Measurements from ENCODE around the gene CCDC40. TPM values are rescaled to one million over a fixed set of nuclear protein-coding genes. Genes with fewer than 3 reads are reported as not detected.

The CCDC40 gene
- total RNA-seq, 1 experiment from 2014 or later = 7.5 TPM

DNA sequence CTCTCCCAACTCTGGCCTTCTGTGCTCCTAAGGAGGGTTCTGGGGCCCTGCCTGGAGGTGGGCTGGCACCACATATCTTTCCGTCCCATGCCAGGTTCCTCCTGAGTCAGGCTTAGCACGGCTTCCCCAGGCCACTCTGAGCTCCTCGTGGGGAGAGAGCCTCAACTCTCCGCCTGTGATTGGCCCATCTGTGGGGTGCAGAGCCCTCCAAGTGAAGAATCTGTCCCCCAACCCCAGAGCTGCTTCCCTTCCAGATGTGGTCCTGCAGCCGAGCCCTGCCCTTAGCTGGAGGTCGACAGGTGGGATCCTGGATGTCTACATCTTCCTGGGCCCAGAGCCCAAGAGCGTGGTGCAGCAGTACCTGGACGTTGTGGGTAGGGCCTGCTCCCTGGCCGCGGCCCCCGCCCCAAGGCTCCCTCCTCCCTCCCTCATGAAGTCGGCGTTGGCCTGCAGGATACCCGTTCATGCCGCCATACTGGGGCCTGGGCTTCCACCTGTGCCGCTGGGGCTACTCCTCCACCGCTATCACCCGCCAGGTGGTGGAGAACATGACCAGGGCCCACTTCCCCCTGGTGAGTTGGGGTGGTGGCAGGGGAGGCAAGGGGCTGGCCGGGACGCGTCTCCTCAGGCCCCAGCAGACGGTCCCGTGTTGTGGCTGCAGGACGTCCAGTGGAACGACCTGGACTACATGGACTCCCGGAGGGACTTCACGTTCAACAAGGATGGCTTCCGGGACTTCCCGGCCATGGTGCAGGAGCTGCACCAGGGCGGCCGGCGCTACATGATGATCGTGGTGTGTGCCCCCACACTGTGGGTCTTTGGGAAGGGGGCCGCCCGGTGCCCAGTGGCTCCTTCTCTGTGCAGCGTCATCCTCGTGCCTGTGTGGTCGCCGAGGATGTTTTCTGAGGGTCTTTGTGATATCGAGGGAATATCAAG is 71.9 kb downstream of the CCDC40 start:
- intact Hi-C loops (cut with micrococcal nuclease) = no loop called here
- TF ChIP-seq EZH2phosphoT487 (IDR thresholded peaks at IDR 0.05; ENCODE audit: borderline replicate concordance, low read length) (no peak), EZH2 (IDR thresholded peaks at IDR 0.05; ENCODE audit: low read length, unreplicated experiment) (no peak)
- TF ChIP-seq, protein P1, sequence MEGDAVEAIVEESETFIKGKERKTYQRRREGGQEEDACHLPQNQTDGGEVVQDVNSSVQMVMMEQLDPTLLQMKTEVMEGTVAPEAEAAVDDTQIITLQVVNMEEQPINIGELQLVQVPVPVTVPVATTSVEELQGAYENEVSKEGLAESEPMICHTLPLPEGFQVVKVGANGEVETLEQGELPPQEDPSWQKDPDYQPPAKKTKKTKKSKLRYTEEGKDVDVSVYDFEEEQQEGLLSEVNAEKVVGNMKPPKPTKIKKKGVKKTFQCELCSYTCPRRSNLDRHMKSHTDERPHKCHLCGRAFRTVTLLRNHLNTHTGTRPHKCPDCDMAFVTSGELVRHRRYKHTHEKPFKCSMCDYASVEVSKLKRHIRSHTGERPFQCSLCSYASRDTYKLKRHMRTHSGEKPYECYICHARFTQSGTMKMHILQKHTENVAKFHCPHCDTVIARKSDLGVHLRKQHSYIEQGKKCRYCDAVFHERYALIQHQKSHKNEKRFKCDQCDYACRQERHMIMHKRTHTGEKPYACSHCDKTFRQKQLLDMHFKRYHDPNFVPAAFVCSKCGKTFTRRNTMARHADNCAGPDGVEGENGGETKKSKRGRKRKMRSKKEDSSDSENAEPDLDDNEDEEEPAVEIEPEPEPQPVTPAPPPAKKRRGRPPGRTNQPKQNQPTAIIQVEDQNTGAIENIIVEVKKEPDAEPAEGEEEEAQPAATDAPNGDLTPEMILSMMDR (conservative IDR thresholded peaks at IDR 0.05; ENCODE audit: low read depth, low read length) = no peak
- CTCF ChIA-PET = no interaction called here
- H3K9me3 ChIP-seq (ENCODE audit: low read length) = no peaks in the 10 kb centered on the region
- no peaks in the 10 kb centered on the region for H3K4me1 ChIP-seq (ENCODE audit: insufficient read depth, low read length)
- H3K4me2 ChIP-seq (ENCODE audit: low read length) = no peak overlapping the region
- H3K9ac ChIP-seq (ENCODE audit: low read length) = no peak overlapping the region
- no peaks in the 10 kb centered on the region for H3K36me3 ChIP-seq (ENCODE audit: low read depth, low read length)
- POLR2A ChIA-PET (ENCODE audit: unreplicated experiment) = no interaction called here
- DNase-seq (no peak), ATAC-seq (no peak)
- H3K79me2 ChIP-seq (ENCODE audit: low read length) = 0 out of 2 replicates have a peak, but pooled peaks cover under 1% of the 10 kb centered on the region
- no peaks in the 10 kb centered on the region for H3K27me3 ChIP-seq (ENCODE audit: low read length)
- no peaks in the 10 kb centered on the region for H4K20me1 ChIP-seq (ENCODE audit: low read length)
- BruUV-seq (replicated peaks) = no TSS peak
- H3K27ac ChIP-seq (ENCODE audit: low read length) = no peak overlapping the region
- H3K4me3 ChIP-seq (ENCODE audit: low read length) = no peak overlapping the region
- no peak overlapping the region for H2AFZ ChIP-seq (ENCODE audit: low read length)
- no peaks in the 10 kb centered on the region for H3F3A ChIP-seq (ENCODE audit: low read length, unreplicated experiment)
- H3K9me2 ChIP-seq (replicated peaks; ENCODE audit: low read length) = no peaks in the 10 kb centered on the region

DNA sequence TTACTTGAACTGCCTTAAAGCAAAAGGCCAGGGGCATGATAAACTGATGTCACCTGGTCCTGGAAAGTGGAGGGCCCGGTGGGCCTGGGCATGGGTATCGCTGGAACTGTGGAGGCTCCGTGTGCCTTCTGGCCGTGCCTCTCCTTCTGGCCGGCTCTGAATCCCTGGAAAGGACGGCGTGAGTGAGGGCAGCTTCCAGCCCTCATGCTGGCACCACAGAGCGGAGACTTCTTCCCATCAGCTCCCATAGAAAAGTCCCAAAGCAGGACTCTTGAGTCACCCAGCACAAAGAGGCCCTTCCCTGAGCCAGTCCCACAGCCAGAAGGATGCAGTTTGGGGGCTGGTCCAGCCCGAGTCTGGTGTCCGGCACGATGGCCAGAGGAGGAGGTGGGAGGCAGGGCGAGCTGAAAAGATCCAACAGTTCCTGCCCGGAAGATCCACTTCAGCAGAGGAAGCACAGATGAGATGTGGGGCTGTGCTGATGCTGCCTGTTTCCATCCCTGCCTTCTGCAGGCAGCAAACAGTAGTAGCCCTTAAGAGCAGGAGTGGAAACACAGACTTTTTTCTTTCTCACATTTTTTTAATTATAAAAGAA is 72.7 kb downstream of the CCDC40 start:
- H3F3A ChIP-seq (ENCODE audit: low read length, unreplicated experiment) = no peaks in the 10 kb centered on the region
- intact Hi-C loops (cut with micrococcal nuclease) = no loop called here
- H3K9me3 ChIP-seq (ENCODE audit: low read length) = no peaks in the 10 kb centered on the region
- H3K4me2 ChIP-seq (ENCODE audit: low read length) = no peak overlapping the region
- no peaks in the 10 kb centered on the region for H3K9me2 ChIP-seq (replicated peaks; ENCODE audit: low read length)
- H2AFZ ChIP-seq (ENCODE audit: low read length) = no peak overlapping the region
- no peak overlapping the region for H3K4me3 ChIP-seq (ENCODE audit: low read length)
- no peak overlapping the region for H3K27ac ChIP-seq (ENCODE audit: low read length)
- no peak overlapping the region for H3K9ac ChIP-seq (ENCODE audit: low read length)
- DNase-seq (no peak), ATAC-seq (no peak)
- no peaks in the 10 kb centered on the region for H3K36me3 ChIP-seq (ENCODE audit: low read depth, low read length)
- no peaks in the 10 kb centered on the region for H3K4me1 ChIP-seq (ENCODE audit: insufficient read depth, low read length)
- ChIA-PET CTCF (no interaction called here), POLR2A (ENCODE audit: unreplicated experiment) (no interaction called here)
- BruUV-seq (replicated peaks) = no TSS peak
- TF ChIP-seq EZH2phosphoT487 (IDR thresholded peaks at IDR 0.05; ENCODE audit: borderline replicate concordance, low read length) (no peak), EZH2 (IDR thresholded peaks at IDR 0.05; ENCODE audit: low read length, unreplicated experiment) (no peak)
- TF ChIP-seq, protein P1 (conservative IDR thresholded peaks at IDR 0.05; ENCODE audit: low read depth, low read length) = no peak
- H4K20me1 ChIP-seq (ENCODE audit: low read length) = no peaks in the 10 kb centered on the region
- H3K27me3 ChIP-seq (ENCODE audit: low read length) = no peaks in the 10 kb centered on the region
- H3K79me2 ChIP-seq (ENCODE audit: low read length) = no peaks in the 10 kb centered on the region
